Neural cell (in vitro differentiated cells): ENCODE data around the gene GMDS.

Source experiments
- CTCF ChIP-seq: fragments of 450-650 bp; IDR thresholded peaks from 2 replicates; pipeline ENCODE4 v1.5.1; 2014; ENCODE audit warnings: antibody characterized with exemption, mild to moderate bottlenecking, moderate library complexity; ENCODE audit not compliant: poor library complexity, severe bottlenecking
- EZH2 ChIP-seq: fragments of 200-600, 300-800 bp; shearing (Covaris generic), sonication (generic); IDR thresholded peaks from 2 replicates; pipeline ENCODE4 v1.6.1; 2014; ENCODE audit warnings: antibody characterized with exemption, low read length, borderline replicate concordance, mild to moderate bottlenecking; ENCODE audit not compliant: insufficient read depth, poor library complexity, severe bottlenecking
- RAD21 ChIP-seq: fragments of 450-650 bp; conservative IDR thresholded peaks from 2 replicates; pipeline ENCODE4 v1.6.1; 2014; ENCODE audit warnings: antibody characterized with exemption, mild to moderate bottlenecking, moderate library complexity
- REST ChIP-seq: IDR thresholded peaks from 2 replicates; pipeline ENCODE4 v1.6.1; 2012; ENCODE audit warnings: borderline replicate concordance
- SMC3 ChIP-seq: fragments of 450-650 bp; conservative IDR thresholded peaks from 2 replicates; pipeline ENCODE4 v1.6.1; 2014; ENCODE audit warnings: antibody characterized with exemption, mild to moderate bottlenecking, moderate library complexity; ENCODE audit not compliant: poor library complexity

- TF ChIP-seq RAD21 (no peak), CTCF (no peak), REST (no peak), EZH2 (no peak), SMC3 (no peak)
Observed at GRCh38 chr6:1764397-1764987, 480.9 kb downstream of the GMDS start.
